NCI-H1092 (cell line): Measurements from ENCODE around the gene ZFP69.
"Not testable (repeated sequence)": the region's sequence is repeated elsewhere in the genome, so short reads cannot be mapped to it uniquely, and the experiment has no call there.

ENCODE experiments used
- DNase-seq: peaks from one replicate; lab custom pipeline; 2025; lab: John Stamatoyannopoulos, UW

ZFP69 gene

DNA sequence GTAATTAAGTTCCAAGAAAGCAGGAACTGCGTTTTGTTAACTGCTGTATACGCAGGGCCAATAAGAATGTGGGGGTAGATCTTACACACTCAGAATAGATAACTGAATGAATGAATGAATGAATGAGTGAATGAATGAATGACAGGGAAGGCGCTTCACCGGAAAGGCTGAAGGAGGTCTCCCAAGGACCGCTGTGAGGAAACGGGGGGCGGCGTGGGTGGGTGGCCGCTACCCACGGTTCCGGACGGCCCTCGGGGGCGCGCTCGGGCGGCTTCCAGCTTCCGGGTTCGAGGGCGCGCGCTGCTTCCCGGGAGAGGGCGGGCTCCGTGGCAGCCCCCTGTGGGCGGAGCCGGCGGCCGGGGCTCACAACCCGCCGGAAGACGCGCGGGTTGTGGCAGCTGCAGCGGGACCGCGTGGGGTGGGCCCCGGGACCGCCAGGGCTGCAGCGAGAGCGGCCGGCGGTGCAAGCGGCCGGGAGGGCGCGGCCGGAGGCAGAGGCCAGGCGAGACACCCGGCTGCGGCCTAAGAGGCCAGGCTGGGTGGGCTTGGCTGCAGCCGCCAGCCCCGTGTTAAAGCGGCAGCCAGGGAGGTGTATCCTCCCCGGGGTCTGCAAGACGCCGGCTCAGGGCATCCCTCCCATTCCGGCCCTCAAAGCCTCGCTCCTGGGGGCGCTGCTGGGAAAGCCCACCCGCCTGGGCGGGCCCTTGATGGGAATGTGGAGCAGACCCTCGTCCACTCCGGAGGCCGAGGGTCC lies at the start of gene ZFP69:
TSS of gene ZFP69 (plus strand) at position 367 of the 754 bp plus-strand sequence. CDS start 2,072 bp downstream, outside the sequence.
- peak; percentile 74 for DNase-seq

DNA sequence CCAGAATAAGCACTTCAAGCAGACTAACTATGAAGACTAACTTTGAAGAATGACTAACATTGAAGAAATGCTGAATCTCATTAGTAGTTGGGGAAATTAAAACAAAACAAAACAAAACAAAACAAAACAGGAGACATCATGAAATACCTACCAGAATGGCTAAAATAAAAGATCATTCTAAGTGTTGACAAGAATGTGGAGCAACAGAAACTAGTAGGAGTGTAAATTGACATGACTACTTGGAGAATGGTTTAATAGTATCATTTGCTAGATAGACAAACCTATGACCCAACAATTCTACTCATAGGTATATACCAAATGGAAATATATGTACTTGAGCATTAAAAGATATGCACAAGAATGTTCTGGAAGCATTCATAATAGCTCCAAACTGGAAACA lies 45.7 kb upstream of the ZFP69 start:
- DNase-seq, result no peak

DNA sequence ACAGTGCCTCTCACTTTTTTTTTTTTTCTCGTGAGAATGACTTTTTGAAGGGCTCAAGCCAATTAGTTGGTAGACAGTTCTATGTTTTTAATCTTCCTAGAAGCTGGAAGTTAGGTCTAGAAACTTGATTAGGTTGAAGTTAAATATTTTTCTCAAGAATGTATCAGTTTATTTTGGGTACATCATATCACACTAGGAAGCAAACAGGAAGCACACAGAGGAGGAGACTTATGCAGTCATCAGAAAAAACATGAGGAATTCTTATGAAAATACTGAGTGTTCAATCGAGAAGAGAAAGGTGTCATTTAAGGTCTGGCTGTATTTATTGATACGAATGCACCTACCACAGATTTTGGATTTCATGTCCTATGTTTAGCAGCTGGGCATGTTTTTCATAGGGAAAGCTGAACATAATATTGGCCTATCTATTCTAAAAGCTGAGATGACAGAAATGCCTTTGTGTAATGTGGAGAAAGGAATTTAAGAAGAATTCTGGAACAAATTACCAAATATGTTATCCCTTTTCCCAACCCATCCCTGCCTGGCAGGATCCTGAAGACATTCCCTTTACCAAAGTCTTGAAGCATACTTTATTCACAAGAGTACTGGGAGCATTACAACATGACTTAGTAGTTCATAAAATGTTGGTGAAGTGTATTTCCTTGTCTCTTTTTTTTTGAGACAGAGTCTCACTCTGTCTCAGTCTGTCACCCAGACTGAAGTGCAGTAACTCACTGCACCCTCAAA lies 44.3 kb upstream of the ZFP69 start:
- DNase-seq, result no peak

DNA sequence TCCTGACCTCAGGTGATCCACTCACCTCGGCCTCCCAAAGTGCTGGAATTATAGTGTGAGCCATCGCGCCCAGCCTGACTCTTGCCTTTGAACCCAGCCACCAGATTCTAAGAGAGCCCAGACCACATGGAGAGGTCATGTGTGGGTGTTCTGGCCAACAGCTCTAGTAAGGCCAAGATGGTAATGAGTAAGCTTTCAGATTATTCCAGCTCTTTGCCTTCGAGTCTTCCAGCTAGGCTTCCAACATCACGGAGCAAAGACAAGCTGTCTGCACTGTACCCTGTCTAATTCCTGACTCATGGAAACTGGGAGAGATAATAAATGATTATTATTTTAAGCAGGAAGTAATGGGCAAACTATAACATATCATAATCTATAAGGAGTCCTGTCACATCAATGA lies 41.6 kb upstream of the ZFP69 start:
- DNase-seq, result no peak

DNA sequence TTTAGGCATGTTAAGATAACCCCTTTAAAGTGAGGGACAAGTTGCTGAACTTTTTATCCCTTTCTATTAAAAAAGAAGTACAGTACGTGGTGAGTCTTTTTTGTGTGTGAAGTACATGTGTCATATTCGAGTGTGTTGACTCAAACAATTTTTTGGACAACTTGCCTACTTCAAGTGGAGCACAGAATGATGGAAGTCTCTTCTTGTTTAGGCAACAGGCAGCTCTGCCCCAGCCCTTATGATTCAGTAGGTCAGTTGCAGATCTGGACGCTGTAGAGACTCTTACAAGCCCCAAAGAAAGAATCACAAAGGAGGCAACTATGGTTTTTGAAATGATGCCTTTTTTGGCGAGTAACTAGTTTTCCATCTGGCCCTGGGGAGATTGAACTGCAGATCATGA lies 41.2 kb upstream of the ZFP69 start:
- DNase-seq, result no peak

DNA sequence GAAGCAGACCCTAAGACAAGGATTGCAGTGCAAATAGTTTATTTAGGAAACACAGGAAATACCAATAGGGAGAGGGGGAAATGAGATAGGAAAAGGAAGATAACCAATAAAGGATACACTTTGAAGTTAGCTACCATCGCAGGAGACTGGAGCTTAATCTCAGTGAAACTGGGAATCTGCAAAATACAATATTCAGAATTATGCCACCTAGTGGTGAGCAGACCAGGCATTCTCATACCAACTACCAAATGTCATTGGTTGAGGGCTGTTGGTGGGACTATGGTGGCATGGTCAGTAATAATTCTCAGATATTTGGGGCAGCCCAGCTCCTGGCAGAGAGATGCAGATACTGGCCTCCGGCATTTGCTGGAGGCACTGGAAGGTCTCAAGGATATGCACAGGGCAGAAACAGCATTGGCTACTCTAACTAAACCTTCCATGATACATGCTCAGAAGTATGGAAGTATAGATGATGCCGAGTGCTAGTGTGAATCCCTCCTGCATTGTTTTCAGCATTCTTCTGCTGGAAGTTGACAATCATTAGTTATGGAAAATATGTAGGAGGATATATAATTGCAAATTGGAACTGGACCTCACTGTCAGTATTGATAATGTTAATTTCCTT lies 38.6 kb upstream of the ZFP69 start:
- no peak for DNase-seq

DNA sequence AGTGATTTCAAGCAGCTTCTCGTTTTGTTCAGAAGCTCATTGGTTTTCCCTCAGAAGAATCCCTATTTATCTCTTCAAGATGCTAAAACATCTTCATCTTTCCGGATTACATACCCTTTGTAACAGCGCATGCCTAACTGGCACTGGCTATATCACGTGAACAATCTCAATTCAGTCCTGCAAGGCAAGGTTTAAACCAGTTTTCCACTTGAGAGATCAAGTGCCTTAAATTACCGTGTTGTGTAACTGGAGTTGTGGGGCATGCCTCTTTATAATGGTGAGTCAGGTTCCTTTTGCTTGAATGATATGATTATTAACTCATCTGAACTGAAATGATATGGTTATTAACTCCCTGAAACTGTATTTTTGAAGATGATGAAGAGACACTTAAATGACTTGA lies 37.8 kb upstream of the ZFP69 start:
- no peak for DNase-seq

DNA sequence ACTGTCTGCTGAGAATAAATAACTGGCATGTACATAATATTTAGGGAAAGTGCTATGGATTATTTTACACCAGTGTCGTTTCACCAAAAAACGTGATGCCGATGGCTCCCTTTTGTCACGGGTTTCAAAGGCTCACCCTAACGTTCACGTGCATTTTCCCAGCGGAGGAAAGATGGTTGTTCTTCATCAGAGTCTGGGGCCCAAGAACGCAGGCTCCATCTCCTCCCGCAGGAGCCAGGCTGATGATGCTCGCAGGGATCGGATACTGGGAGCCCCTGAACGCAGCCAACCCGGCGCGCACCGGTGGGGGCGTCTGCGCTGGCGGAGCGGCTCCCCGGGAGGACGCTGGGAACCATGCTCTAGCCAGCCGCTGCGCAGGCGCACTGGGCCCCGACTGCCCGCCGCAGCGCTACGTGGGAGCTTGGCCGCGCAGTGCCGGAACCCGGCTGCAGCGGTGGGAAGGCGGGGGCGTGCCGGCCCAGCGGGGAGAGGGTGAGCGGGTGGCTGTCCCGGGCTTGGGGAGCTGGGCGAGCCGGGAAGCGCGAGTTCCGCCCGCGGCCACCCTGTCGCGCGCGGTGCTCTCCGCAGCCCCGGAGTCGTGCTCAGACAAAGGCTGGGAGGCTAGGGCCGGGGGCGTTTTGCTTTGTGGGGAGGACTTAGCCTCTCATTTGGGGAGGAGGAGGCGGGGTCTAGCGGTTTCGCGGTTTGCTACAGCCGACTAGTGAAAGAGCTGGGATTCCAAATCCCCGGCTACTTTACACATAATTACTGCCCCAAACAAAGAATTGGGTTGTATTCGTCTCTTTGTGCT lies 27.2 kb upstream of the ZFP69 start, which contains the start of gene ZFP69B:
TSS of gene ZFP69B (plus strand) at position 793 of the 811 bp plus-strand sequence. CDS start 486 bp downstream, outside the sequence.
- peak; percentile 96 for DNase-seq

DNA sequence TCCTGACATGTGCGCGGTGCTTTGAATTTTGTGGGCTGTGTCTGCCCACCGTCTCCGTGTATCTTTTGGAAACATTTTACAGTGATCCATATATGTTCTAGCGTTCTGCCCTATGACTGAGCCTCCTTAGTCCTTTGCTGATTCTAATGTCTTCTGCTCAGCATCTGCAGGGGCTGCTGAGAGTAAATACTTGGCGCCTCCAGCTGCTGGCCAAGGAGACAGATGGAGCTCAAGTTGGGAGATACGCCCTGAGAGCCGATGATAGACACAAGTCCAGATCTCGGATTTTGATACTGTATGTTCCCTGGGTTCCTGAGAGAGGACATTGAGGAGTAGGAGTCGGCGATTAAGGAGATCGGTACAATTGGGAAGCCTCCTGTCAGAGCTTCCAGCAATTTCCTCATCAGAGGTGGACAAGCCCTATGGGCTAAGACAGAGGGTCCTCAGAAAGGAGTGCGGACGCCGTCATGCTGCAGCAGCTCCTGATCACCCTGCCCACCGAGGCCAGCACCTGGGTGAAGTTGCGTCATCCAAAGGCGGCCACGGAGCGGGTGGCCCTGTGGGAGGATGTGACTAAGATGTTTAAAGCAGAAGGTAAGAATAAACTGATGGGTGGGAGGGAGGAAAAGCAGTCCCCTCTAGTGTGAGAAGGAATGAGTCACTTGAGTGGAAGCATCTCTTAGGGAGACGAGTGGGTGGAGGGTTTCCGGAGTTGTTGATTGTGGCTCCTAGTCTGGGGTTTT lies 26.4 kb upstream of the ZFP69 start:
- peak; percentile 52 for DNase-seq

DNA sequence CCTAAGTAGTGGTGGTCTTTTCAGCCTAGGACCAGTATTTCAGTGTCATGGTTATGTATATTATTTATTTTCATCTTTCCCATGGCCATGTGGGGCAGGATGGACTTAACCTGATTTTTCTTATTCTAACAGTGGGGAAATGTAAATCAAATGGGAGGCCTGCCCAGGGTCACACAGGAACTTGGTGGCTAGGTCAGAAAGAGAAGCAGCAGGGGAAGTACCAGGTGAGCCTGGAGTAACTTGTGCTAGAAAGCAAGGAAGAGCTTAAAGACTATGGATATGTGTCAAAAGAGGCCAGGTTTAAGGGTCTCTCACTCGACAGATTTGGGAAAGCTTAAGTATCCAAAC lies 25.9 kb upstream of the ZFP69 start:
- DNase-seq, result no peak

DNA sequence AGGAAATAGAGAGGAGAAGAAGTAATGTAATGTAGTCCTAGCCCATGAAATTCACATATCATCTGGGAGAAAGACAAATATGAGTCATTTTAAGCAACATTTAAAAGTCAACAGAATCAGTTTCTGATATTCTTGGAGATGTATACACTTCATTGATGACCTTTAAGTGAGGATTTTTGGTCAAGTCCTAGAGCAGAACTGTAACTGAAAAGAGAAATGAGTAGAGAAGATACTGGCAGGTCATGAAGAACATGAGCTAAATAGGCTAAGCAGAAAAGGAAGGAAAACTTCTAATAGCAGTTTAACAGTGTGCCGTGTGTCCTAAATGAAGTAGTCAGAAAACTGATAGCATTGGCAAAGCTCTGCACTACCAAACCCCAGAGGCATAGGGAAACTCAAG lies 22.2 kb upstream of the ZFP69 start:
- DNase-seq, result no peak

DNA sequence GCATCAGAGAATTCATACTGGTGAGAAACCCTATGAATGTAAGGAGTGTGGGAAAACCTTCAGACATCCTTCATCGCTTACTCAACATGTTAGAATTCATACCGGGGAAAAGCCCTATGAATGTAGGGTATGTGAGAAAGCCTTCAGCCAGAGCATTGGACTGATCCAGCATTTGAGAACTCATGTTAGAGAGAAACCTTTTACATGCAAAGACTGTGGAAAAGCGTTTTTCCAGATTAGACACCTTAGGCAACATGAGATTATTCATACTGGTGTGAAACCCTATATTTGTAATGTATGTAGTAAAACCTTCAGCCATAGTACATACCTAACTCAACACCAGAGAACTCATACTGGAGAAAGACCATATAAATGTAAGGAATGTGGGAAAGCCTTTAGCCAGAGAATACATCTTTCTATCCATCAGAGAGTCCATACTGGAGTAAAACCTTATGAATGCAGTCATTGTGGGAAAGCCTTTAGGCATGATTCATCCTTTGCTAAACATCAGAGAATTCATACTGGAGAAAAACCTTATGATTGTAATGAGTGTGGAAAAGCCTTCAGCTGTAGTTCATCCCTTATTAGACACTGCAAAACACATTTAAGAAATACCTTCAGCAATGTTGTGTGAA lies 14.0 kb upstream of the ZFP69 start:
- no peak for DNase-seq

DNA sequence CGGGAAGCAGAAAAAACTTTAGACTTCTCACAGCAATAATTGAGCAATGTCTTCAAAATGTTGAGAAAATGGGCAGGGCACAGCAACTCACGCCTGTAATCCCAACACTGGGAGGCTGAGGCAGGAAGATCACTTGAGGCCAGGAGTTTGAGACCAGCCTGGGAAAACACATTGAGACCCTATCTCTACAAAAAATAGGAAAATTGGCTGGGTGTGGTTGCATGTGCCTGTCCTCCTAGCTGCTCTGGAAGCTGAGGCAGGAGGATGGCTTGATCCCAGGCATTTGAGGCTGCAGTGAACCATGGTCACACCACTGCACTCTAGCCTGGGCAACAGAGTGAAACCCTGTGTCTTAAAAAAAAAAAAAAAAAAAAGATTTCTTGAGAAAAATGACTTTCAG lies 7.8 kb upstream of the ZFP69 start:
- DNase-seq, result no peak

DNA sequence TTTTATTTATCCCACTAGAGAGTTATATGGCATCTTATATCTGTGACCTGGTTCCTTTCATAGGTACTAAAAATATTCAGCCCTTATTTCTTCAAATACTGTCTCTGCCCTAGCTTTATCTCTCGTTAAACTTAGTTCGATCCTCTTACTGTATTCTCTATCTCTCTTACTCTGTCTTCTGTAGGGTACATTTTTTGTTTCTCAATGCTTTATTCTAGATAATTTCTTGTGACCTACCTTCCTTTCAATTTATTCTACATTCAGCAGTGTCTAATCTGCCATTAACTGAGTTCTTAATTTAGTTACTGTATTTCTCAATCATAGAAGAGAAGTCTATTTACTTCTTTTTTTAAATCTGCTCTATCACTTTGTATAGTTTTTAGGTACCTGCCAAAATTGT lies 1.8 kb upstream of the ZFP69 start:
- no peak for DNase-seq

DNA sequence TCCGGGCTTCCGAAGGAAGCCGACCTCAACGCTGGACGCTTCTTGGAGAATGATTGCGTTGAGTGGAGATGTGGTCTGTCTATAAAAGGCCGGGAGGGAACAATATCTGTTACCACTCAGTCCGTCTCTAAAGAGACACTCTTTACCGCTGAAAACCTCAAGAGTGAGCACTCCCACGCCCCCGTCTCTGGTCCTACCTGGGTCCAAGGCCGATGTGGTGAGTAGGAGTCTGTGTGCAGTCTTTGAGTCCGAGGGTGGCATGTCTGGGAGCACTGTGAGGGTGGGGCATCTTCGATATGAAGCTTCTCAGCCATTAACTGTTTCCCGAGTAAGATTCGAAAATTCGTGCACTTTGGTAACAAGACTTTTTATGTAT lies 576 bp downstream of the ZFP69 start:
- DNase-seq, result peak; percentile 33

DNA sequence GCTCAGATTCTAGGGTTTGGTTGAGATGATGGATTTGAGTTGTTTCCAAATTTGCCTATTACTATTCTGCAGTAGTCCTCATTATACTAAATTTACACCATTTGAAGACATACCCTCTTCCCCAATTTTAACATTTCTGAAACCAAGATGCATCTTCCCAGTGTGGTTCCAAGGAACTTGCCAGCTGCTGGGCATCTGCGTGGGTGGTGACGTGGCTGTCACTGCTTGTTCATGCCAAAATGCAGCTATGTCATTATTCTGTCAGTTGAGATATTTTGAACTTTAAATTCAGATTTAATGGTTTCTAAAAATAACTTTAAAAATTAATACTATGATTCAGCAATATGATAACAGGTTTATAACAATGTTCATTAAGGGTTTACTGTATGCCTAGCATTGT lies 1.2 kb downstream of the ZFP69 start:
- no peak for DNase-seq

DNA sequence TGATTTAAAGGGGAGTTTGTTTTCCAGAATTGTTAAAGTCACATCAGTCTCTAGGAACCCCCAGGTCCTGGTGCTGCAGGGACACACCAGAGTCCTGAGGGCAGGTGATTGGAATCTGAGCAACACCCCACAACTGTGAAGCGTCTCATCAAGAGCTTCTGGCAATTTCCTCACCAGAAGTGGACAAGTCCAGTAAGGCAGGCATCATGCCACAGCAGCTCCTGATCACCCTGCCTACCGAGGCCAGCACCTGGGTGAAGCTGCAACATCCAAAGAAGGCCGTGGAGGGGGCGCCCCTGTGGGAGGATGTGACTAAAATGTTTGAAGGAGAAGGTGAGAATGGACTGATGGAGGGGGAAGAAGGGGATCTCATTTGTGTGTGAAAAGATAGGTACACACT lies 2.1 kb downstream of the ZFP69 start:
- DNase-seq, result no peak

DNA sequence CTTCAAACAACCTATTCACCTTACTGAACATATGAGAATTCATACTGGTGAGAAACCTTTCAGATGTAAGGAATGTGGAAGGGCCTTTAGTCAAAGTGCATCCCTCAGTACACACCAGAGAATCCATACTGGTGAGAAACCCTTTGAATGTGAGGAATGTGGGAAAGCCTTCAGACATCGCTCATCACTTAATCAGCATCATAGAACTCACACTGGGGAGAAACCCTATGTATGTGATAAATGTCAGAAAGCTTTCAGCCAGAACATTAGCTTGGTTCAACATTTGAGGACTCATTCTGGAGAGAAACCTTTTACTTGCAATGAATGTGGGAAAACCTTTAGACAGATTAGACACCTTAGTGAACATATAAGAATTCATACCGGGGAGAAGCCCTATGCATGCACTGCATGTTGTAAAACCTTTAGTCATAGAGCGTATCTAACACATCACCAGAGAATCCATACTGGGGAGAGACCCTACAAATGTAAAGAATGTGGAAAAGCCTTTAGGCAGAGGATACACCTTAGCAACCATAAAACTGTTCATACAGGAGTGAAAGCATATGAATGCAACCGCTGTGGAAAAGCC lies 18.3 kb downstream of the ZFP69 start:
- no peak for DNase-seq

DNA sequence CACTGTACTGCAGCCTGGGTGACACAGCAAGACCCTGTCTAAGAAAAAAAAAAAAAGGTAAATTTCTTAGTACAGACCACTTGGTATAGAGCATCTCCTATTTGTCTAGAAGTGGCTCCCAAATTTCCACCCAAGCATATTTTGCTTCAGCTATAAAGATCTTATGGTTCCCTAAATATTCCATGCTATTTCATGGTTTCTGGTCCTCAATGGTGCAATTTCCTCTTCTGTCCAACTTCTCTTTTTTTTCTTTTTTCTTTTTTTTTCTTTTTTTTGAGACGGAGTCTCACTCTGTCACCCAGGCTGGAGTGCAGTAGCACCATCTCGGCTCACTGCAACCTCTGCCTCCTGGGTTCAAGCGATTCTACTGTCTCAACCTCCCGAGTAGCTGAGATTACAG lies 25.6 kb downstream of the ZFP69 start:
- DNase-seq, result not testable (repeated sequence)

DNA sequence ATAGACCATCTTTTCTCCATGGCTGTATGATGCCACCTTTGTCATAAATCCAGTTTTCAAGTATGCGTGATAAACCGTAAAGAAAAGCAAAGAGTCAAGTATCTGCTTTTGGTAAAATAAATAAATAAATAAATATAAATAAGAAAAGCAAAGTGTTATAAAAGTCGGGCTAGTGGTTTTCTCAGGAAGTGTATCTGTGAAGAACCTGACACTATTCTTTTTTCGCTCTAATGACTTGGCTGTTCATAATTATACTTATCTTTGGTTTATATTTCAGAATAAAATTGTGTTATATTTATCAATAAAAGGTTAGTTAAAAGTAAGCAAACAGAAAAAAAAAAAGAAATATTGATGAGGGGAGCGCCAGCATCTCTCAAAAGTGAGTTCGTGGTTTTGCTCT lies 30.9 kb downstream of the ZFP69 start:
- no peak for DNase-seq
